Hepatic stellate cell (primary cell): ENCODE measurements around the gene SYNGR3.
A peak's percentile ranks its signal among the peaks of the same experiment; 100 is the strongest.
"Not testable (repeated sequence)": the region's sequence is repeated elsewhere in the genome, so short reads cannot be mapped to it uniquely, and the experiment has no call there.

Experiments used
- DNase-seq: peaks from one replicate; pipeline ENCODE4 v3.0.0; 2011; ENCODE audit warnings: low spot score

The SYNGR3 gene

GRCh38 chr16:1989209-1990100, at the start of gene SYNGR3:
Gene SYNGR3, plus strand, starts transcription at chr16:1989970. Its CDS starts 133 bp downstream, at chr16:1990103.
- no peak for DNase-seq

GRCh38 chr16:1940273-1941161, 49.3 kb upstream of the SYNGR3 start:
- no peak for DNase-seq

- DNase-seq, result no peak
These were observed 48.4 kb upstream of the SYNGR3 start for GRCh38 chr16:1941162-1942046.

GRCh38 chr16:1942047-1942809, 47.5 kb upstream of the SYNGR3 start:
- peak; percentile 45 for DNase-seq

- DNase-seq, result peak; percentile 100
These were observed 46.7 kb upstream of the SYNGR3 start, which contains the start of gene MSRB1 for GRCh38 chr16:1942810-1943726. Gene MSRB1, minus strand, starts transcription at chr16:1943199. Its CDS starts 43 bp downstream, at chr16:1943156.

GRCh38 chr16:1944612-1945199, 45.1 kb upstream of the SYNGR3 start:
- no peak for DNase-seq

- no peak for DNase-seq
These were observed 44.0 kb upstream of the SYNGR3 start for GRCh38 chr16:1945559-1946391.

- DNase-seq, result no peak
These were observed 43.0 kb upstream of the SYNGR3 start for GRCh38 chr16:1946495-1947368.

- no peak for DNase-seq
These were observed 42.5 kb upstream of the SYNGR3 start for GRCh38 chr16:1947369-1947670.

- no peak for DNase-seq
These were observed 40.3 kb upstream of the SYNGR3 start for GRCh38 chr16:1949507-1949906.

GRCh38 chr16:1950047-1950446, 39.7 kb upstream of the SYNGR3 start:
- no peak for DNase-seq

- DNase-seq, result no peak
These were observed 39.2 kb upstream of the SYNGR3 start for GRCh38 chr16:1950559-1950958.

- no peak for DNase-seq
These were observed 36.0 kb upstream of the SYNGR3 start for GRCh38 chr16:1953734-1954133.

GRCh38 chr16:1957434-1958142, 32.2 kb upstream of the SYNGR3 start:
- not testable (repeated sequence) for DNase-seq

GRCh38 chr16:1958143-1958491, 31.7 kb upstream of the SYNGR3 start:
- not testable (repeated sequence) for DNase-seq

- DNase-seq, result no peak
These were observed 31.0 kb upstream of the SYNGR3 start for GRCh38 chr16:1958715-1959268.
